CD14-positive monocyte (primary cell): Measurements from ENCODE around the gene DCN. TPM values are rescaled to one million over a fixed set of nuclear protein-coding genes. Genes with fewer than 3 reads are reported as not detected.

Experiments used
- DNase-seq, 3 donors: peaks; one replicate each; pipeline ENCODE4 v3.0.0-alpha.2; 2011 to 2022
- H2AFZ ChIP-seq: 2 replicates; pipeline ENCODE4 v1.6.0; 2012; ENCODE audit warnings: mild to moderate bottlenecking, low read depth, low read length, inconsistent platforms; ENCODE audit not compliant: insufficient read depth, poor library complexity, severe bottlenecking
- H3K27ac ChIP-seq, 2 donors: 1 replicate in 1 of 2; 2 replicates in 1 of 2; pipeline ENCODE4 v1.5.1; 2012 to 2013; ENCODE audit warnings: low read length in 2 of 2, control low read depth in 1 of 2, inconsistent platforms in 1 of 2, low read depth in 1 of 2, mild to moderate bottlenecking in 1 of 2
- H3K27me3 ChIP-seq, 2 donors: one replicate each; pipeline versions ENCODE4 v1.6.0 to v1.6.1; 2011 to 2013; ENCODE audit warnings: low read length in 2 of 2; ENCODE audit not compliant: control insufficient read depth in 2 of 2, insufficient read depth in 2 of 2
- H3K36me3 ChIP-seq, 2 donors: replicated peaks in 1 of 2; 1 replicate in 1 of 2; 2 replicates in 1 of 2; pipeline versions ENCODE4 v1.5.1 to v1.6.1; 2012 to 2013; ENCODE audit warnings: low read length in 2 of 2, control low read depth in 1 of 2, inconsistent platforms in 1 of 2, mild to moderate bottlenecking in 1 of 2; ENCODE audit not compliant: insufficient read depth in 2 of 2, control insufficient read depth in 1 of 2
- H3K4me1 ChIP-seq, 2 donors: 1 replicate in 1 of 2; 2 replicates in 1 of 2; pipeline versions ENCODE4 v1.5.1 to v1.6.1; 2012 to 2013; ENCODE audit warnings: low read length in 2 of 2, control low read depth in 1 of 2, inconsistent platforms in 1 of 2, mild to moderate bottlenecking in 1 of 2, moderate library complexity in 1 of 2; ENCODE audit not compliant: insufficient read depth in 2 of 2, control insufficient read depth in 1 of 2
- H3K4me2 ChIP-seq: replicated peaks from 2 replicates; pipeline ENCODE3; 2012; ENCODE audit warnings: low read length, moderate library complexity, mild to moderate bottlenecking; ENCODE audit not compliant: poor library complexity, severe bottlenecking; ENCODE audit errors: extremely low read depth
- H3K4me3 ChIP-seq, 3 experiments: fragments of 200-600 bp in 1 of 3; sonication (generic) in 1 of 3; replicated peaks in 1 of 3; 1 replicate in 2 of 3; 2 replicates in 1 of 3; pipeline ENCODE4 v1.5.1; 2011 to 2013; ENCODE audit warnings: low read length in 3 of 3, mild to moderate bottlenecking in 3 of 3, control low read depth in 2 of 3, low read depth in 2 of 3, inconsistent platforms in 1 of 3, moderate library complexity in 1 of 3
- H3K79me2 ChIP-seq: 2 replicates; pipeline ENCODE4 v1.6.0; 2012; ENCODE audit warnings: mild to moderate bottlenecking, control low read depth, inconsistent platforms, low read length, moderate library complexity; ENCODE audit not compliant: insufficient read depth
- H3K9ac ChIP-seq: 2 replicates; pipeline ENCODE4 v1.6.0; 2017; ENCODE audit warnings: low read length, mild to moderate bottlenecking; ENCODE audit not compliant: insufficient read depth, poor library complexity, severe bottlenecking
- H3K9me3 ChIP-seq, 2 donors: replicated peaks in 1 of 2; 1 replicate in 1 of 2; 2 replicates in 1 of 2; pipeline versions ENCODE4 v1.5.1 to v1.6.1; 2012 to 2013; ENCODE audit warnings: low read length in 2 of 2, control low read depth in 1 of 2; ENCODE audit not compliant: control insufficient read depth in 1 of 2, insufficient read depth in 1 of 2
- H4K20me1 ChIP-seq: 2 replicates; pipeline ENCODE4 v1.6.0; 2012; ENCODE audit warnings: mild to moderate bottlenecking, low read length, control low read depth, moderate library complexity; ENCODE audit not compliant: insufficient read depth
- H3K27ac Mint-ChIP-seq, 7 donors: one replicate each; pipeline ENCODE4 v1.8.0; 2020; ENCODE audit warnings: mild to moderate bottlenecking in 7 of 7, mixed read lengths in 7 of 7, moderate library complexity in 6 of 7, inconsistent platforms in 2 of 7
- H3K27me3 Mint-ChIP-seq, 3 donors: one replicate each; pipeline ENCODE4 v1.8.0; 2021 to 2022; ENCODE audit warnings: low read depth in 3 of 3, mild to moderate bottlenecking in 3 of 3, mixed read lengths in 3 of 3, moderate library complexity in 3 of 3, inconsistent platforms in 1 of 3
- H3K36me3 Mint-ChIP-seq, 2 donors: one replicate each; pipeline ENCODE4 v1.8.0; 2020; ENCODE audit warnings: mixed read lengths in 2 of 2, inconsistent platforms in 1 of 2, mild to moderate bottlenecking in 1 of 2
- H3K4me1 Mint-ChIP-seq: one replicate; pipeline ENCODE4 v1.8.0; 2020; ENCODE audit warnings: mild to moderate bottlenecking, mixed read lengths
- H3K4me3 Mint-ChIP-seq, 2 donors: one replicate each; pipeline ENCODE4 v1.8.0; 2020; ENCODE audit warnings: mild to moderate bottlenecking in 2 of 2, mixed read lengths in 2 of 2, moderate library complexity in 1 of 2
- H3K9me3 Mint-ChIP-seq, 7 donors: one replicate each; pipeline ENCODE4 v1.8.0; 2020 to 2022; ENCODE audit warnings: mixed read lengths in 7 of 7, mild to moderate bottlenecking in 6 of 7, moderate library complexity in 6 of 7, inconsistent platforms in 2 of 7
- CTCF ChIP-seq: fragments of 200-600 bp; IDR thresholded peaks from one replicate; pipeline ENCODE4 v1.8.0; 2022; ENCODE audit warnings: antibody characterized with exemption, mild to moderate bottlenecking
- WGBS: methylation state at CpG from one replicate; pipeline ENCODE4 v1.1.5; 2013; ENCODE audit warnings: missing lambda C conversion rate; ENCODE audit not compliant: insufficient coverage; 5-methylcytosine and 5-hydroxymethylcytosine counted together
- intact Hi-C, 2 donors: fragments of 100-400 bp; cut with micrococcal nuclease; formaldehyde crosslinking; loops; one replicate each; pipeline versions ENCODE4 v1.15.0 to v1.15.1; 2023
- polyA plus RNA-seq, 3 donors: library from polyadenylated mRNA; depleted of rRNA in 1 of 3; unstranded in 2 of 3; stranded (reverse) in 1 of 3; fragments of 300-500 nt in 2 of 3; fragments of >200 nt in 1 of 3; fragmentation: Illumina TruSeq in 2 of 3; gene quantifications; 1 replicate in 2 of 3; 2 replicates in 1 of 3; pipeline ENCODE4 v1.2.3, GENCODE V29; 2012 to 2021

Gene DCN
- polyA plus RNA-seq, 3 donors = not detected

DNA sequence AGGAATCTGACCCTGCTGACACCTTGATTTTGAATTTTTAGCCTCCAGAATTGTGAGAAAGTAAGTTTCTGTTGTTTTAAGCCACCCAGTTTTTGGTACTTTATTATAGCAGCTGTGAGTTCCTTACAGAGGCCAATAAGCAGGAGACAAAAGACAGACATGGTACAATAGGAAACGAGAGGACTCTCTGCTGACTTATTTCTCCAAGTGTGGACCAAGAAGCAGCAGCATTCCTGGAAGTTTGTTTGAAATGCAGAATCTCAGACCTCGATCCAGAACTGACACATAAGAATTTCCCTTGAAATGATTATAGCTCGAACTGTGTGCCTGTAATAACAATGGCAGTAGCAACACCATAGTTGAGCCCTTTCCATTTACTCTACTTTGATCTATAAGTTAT is 39.4 kb downstream of the DCN start:
- H3K27me3 Mint-ChIP-seq = peaks cover 0 to 4% (median 0%) of the 10 kb centered on the region in 3 donors
- Histone ChIP-seq H3K4me3 (no peak overlapping the region), H2AFZ (no peak overlapping the region), H3K27me3 (no peaks in the 10 kb centered on the region), H3K4me1 (no peaks in the 10 kb centered on the region), H3K4me2 (no peak overlapping the region), H3K27ac (no peak overlapping the region), H3K79me2 (no peaks in the 10 kb centered on the region), H3K9me3 (peaks cover 0 to 3% of the 10 kb centered on the region in 2 donors), H3K9ac (no peak overlapping the region), H3K36me3 (no peaks in the 10 kb centered on the region), H4K20me1 (no peaks in the 10 kb centered on the region)
- DNase-seq = no peak
- intact Hi-C loops = no loop called here
- no peaks in the 10 kb centered on the region for H3K4me1 Mint-ChIP-seq
- no peaks in the 10 kb centered on the region for H3K36me3 Mint-ChIP-seq
- H3K27ac Mint-ChIP-seq = no peak overlapping the region
- peaks cover 0 to 5% (median 2%) of the 10 kb centered on the region in 7 donors for H3K9me3 Mint-ChIP-seq
- H3K4me3 Mint-ChIP-seq = no peak overlapping the region
- 83% methylated on average over 1 of the region's 3 CpGs for WGBS
- TF ChIP-seq CTCF = no peak

DNA sequence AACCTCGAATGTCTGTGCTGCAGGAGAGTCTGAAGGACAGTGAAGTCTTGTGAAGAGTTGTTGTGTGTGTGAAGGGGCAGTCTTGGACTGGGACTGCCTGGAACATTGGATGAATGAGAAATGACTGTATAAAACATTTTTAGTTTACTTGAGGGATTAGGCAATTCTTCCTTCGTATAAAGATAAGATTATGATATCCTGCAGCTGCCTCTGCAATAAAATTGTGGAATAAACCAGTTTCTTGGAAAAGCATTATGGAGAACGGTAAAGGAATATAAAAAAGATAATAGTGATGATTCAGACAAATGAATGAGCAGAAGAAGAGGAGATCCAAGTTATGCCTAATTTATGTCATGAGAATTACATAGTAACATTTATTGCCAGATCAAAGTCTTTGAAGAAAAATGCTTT is 40.4 kb downstream of the DCN start:
- Mint-ChIP-seq H3K36me3 (no peaks in the 10 kb centered on the region), H3K4me1 (no peaks in the 10 kb centered on the region), H3K4me3 (no peak overlapping the region), H3K27ac (no peak overlapping the region), H3K9me3 (peaks cover 0 to 5% (median 0%) of the 10 kb centered on the region in 7 donors), H3K27me3 (peaks cover 0 to 2% (median 0%) of the 10 kb centered on the region in 3 donors)
- H3K9ac ChIP-seq = no peak overlapping the region
- no peak overlapping the region for H3K27ac ChIP-seq
- no peak for TF ChIP-seq CTCF
- 44% methylated on average over 1 of the region's 3 CpGs for whole genome bisulfite sequencing
- no peaks in the 10 kb centered on the region for H3K9me3 ChIP-seq
- H3K79me2 ChIP-seq = no peaks in the 10 kb centered on the region
- no peak overlapping the region for H3K4me2 ChIP-seq
- intact Hi-C loops = no loop called here
- no peaks in the 10 kb centered on the region for H3K4me1 ChIP-seq
- no peaks in the 10 kb centered on the region for H3K36me3 ChIP-seq
- no peak overlapping the region for H2AFZ ChIP-seq
- DNase-seq = no peak
- H3K4me3 ChIP-seq = no peak overlapping the region
- H3K27me3 ChIP-seq = no peaks in the 10 kb centered on the region
- H4K20me1 ChIP-seq = no peaks in the 10 kb centered on the region
